Measurements from ENCODE around the gene SPTBN1. TPM values are rescaled to one million over a fixed set of nuclear protein-coding genes. Genes with fewer than 3 reads are reported as not detected.
A peak's percentile ranks its signal among the peaks of the same experiment; 100 is the strongest.

The SPTBN1 gene
- total and polyA plus RNA-seq, 2 of the 4 experiments (the other 2 are of a cell fraction) = 49.1 to 241 TPM

GRCh38 chr2:54545702-54546450 is 89.7 kb downstream of the SPTBN1 start:
- Histone ChIP-seq H3K27me3 (ENCODE audit: control insufficient read depth, insufficient read depth, low read length) (no peaks in the 10 kb centered on the region), H3K79me1 (ENCODE audit: low read depth in 1 of 2, low read length in 2 of 2) (peaks cover 31 to 76% of the 10 kb centered on the region in 2 experiments), H3K14ac (replicated peaks; ENCODE audit: low read depth, low read length) (no peak overlapping the region), H3K4me2 (ENCODE audit: low read depth, low read length) (peak overlapping the region; percentile 28; the same call in 1 of the 2 replicates), H3K4me3 (ENCODE audit: insufficient read depth, low read depth, low read length) (no peak overlapping the region), H4K91ac (ENCODE audit: insufficient read depth, low read depth, low read length) (no peak overlapping the region), H2AFZ (replicated peaks; ENCODE audit: low read length, poor library complexity) (no peak overlapping the region), H3K18ac (ENCODE audit: low read depth, low read length) (no peak overlapping the region), H2BK20ac (ENCODE audit: low read depth, low read length) (no peak overlapping the region), H2AK5ac (ENCODE audit: low read depth, low read length) (no peak overlapping the region; the same call in 1 of the 2 replicates), H3K4ac (ENCODE audit: low read depth, low read length) (no peak overlapping the region), H3K9me3 (ENCODE audit: control insufficient read depth, insufficient read depth, low read length) (no peaks in the 10 kb centered on the region), H2AK9ac (replicated peaks; ENCODE audit: low read depth, low read length, poor library complexity) (no peak overlapping the region), H3K4me1 (ENCODE audit: control insufficient read depth, insufficient read depth, low read length) (peaks cover 3% of the 10 kb centered on the region), H4K20me1 (ENCODE audit: insufficient read depth, low read length) (peaks cover 39% of the 10 kb centered on the region; the same call in 1 of the 2 replicates), H3K9me1 (ENCODE audit: insufficient read depth, low read length) (peaks cover 15% of the 10 kb centered on the region), H2BK5ac (ENCODE audit: low read depth, low read length, poor library complexity, severe bottlenecking) (no peak overlapping the region), H3K9ac (ENCODE audit: low read depth, low read length) (no peak overlapping the region), H3K36me3 (ENCODE audit: control insufficient read depth, insufficient read depth, low read length) (no peaks in the 10 kb centered on the region), H4K8ac (ENCODE audit: low read depth in 2 of 2, low read length in 2 of 2) (no peak overlapping the region), H2BK120ac (ENCODE audit: low read depth, low read length) (no peak overlapping the region), H3K56ac (ENCODE audit: extremely low read depth, insufficient read depth, low read length) (no peak overlapping the region), H4K5ac (ENCODE audit: low read depth, low read length) (no peak overlapping the region), H2BK15ac (ENCODE audit: low read depth, low read length) (no peak overlapping the region; the same call in 2 of the 3 replicates), H3K23ac (ENCODE audit: low read depth, low read length) (no peak overlapping the region), H3K27ac (ENCODE audit: insufficient read depth, low read length) (peak overlapping the region; percentile 25; the same call in 1 of the 2 replicates)
- no TSS peak for BruUV-seq (replicated peaks)
- dilution Hi-C loops (cut with HindIII; ENCODE audit: low sequenced_read_pairs, unreplicated experiment) (no loop called here), in situ Hi-C loops (cut with MboI; ENCODE audit: low sequenced_read_pairs) (no loop called here), intact Hi-C loops (cut with micrococcal nuclease) (no loop called here)
- TF ChIP-seq, protein P1, sequence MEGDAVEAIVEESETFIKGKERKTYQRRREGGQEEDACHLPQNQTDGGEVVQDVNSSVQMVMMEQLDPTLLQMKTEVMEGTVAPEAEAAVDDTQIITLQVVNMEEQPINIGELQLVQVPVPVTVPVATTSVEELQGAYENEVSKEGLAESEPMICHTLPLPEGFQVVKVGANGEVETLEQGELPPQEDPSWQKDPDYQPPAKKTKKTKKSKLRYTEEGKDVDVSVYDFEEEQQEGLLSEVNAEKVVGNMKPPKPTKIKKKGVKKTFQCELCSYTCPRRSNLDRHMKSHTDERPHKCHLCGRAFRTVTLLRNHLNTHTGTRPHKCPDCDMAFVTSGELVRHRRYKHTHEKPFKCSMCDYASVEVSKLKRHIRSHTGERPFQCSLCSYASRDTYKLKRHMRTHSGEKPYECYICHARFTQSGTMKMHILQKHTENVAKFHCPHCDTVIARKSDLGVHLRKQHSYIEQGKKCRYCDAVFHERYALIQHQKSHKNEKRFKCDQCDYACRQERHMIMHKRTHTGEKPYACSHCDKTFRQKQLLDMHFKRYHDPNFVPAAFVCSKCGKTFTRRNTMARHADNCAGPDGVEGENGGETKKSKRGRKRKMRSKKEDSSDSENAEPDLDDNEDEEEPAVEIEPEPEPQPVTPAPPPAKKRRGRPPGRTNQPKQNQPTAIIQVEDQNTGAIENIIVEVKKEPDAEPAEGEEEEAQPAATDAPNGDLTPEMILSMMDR (conservative IDR thresholded peaks at IDR 0.05; ENCODE audit: low read depth, low read length) = no peak
- TF ChIP-seq BHLHE40 (IDR thresholded peaks at IDR 0.05; ENCODE audit: low read depth, low read length) (no peak), RCOR1 (IDR thresholded peaks at IDR 0.05; ENCODE audit: insufficient replicate concordance, low read length) (no peak), MAZ (IDR thresholded peaks at IDR 0.05; ENCODE audit: borderline replicate concordance, low read depth, low read length) (no peak), RFX5 (IDR thresholded peaks at IDR 0.05; ENCODE audit: low read depth, low read length) (no peak), RAD21 (IDR thresholded peaks at IDR 0.05; ENCODE audit: low read length) (no peak), CEBPB (IDR thresholded peaks at IDR 0.05; ENCODE audit: low read depth, low read length) (no peak), CHD1 (IDR thresholded peaks at IDR 0.05; ENCODE audit: low read depth, low read length) (no peak)
- ATAC-seq (ENCODE audit: low read depth) (peak; percentile 79), DNase-seq (peak; percentile 67)
- CTCF ChIA-PET = no interaction called here
- POLR2A ChIA-PET (ENCODE audit: unreplicated experiment) = no interaction called here
- no CpG with 5 or more reads among the region's 3 CpGs for WGBS, 2 experiments (ENCODE audit: extremely low coverage in 2 of 2, insufficient read length in 1 of 2)

Data from IMR-90 (cell line).